ENCODE data around the gene ZNF91. TPM values are rescaled to one million over a fixed set of nuclear protein-coding genes. Genes with fewer than 3 reads are reported as not detected.
"Not testable (repeated sequence)": the region's sequence is repeated elsewhere in the genome, so short reads cannot be mapped to it uniquely, and the experiment has no call there.

Gene ZNF91
- total RNA-seq, 4 donors from 2014 or later, result 171 to 214 (median 193) TPM

DNA sequence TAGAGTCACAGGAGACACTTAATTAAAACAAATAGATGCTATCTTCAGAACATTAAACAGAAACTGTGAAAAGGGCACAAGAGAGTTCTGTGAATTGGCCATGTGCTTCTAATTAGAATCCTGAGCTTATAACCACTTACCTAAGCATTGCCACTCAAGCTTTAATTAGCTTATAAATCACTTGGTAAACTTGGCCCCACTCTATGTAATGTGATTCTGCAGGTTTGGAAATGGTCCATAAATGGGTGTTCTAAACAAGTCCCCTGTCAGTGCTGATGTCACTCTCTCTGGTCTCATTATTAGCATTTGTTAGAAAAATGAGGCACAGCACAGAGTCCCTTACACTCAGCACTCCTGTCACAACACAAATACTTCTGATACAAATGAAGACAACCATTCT is 18.0 kb downstream of the ZNF91 start:
- no peak overlapping the region for H3K27ac ChIP-seq
- DNase-seq, result no peak
- peaks cover 0 to 47% (median 5%) of the 10 kb centered on the region in 4 donors for H3K9me3 ChIP-seq
- no peaks in the 10 kb centered on the region for H3K27me3 ChIP-seq
- no peak for TF ChIP-seq CTCF (IDR thresholded peaks at IDR 0.05)
- no peak for TF ChIP-seq POLR2A (IDR thresholded peaks at IDR 0.05)
- H3K4me3 ChIP-seq, result no peak overlapping the region
- no peaks in the 10 kb centered on the region for H3K4me1 ChIP-seq
- peaks cover 0 to 96% (median 7%) of the 10 kb centered on the region in 3 donors for H3K36me3 ChIP-seq

- Histone ChIP-seq H3K4me1 (no peaks in the 10 kb centered on the region), H3K27me3 (no peaks in the 10 kb centered on the region), H3K36me3 (peaks cover 0 to 90% (median 16%) of the 10 kb centered on the region in 3 donors), H3K9me3 (peaks cover 0 to 89% (median 34%) of the 10 kb centered on the region in 4 donors), H3K4me3 (no peak overlapping the region), H3K27ac (no peak overlapping the region)
- no peak for DNase-seq
- TF ChIP-seq POLR2A (IDR thresholded peaks at IDR 0.05) (no peak), CTCF (IDR thresholded peaks at IDR 0.05) (no peak)
Measured at GRCh38 chr19:23366437-23366836, 28.8 kb downstream of the ZNF91 start.

- not testable (repeated sequence) for H3K4me1 ChIP-seq, H3K27ac ChIP-seq, H3K27me3 ChIP-seq, H3K4me3 ChIP-seq, DNase-seq
- Histone ChIP-seq H3K36me3 (peaks cover 2 to 90% (median 16%) of the 10 kb centered on the region in 3 donors), H3K9me3 (peaks cover 0 to 90% (median 38%) of the 10 kb centered on the region in 4 donors)
Measured at GRCh38 chr19:23366031-23366430, 29.2 kb downstream of the ZNF91 start.

- peaks cover 3 to 84% (median 12%) of the 10 kb centered on the region in 3 donors for H3K36me3 ChIP-seq
- H3K27me3 ChIP-seq, result no peaks in the 10 kb centered on the region
- H3K27ac ChIP-seq, result no peak overlapping the region
- no peak overlapping the region for H3K4me3 ChIP-seq
- H3K9me3 ChIP-seq, result peaks cover 0 to 90% (median 40%) of the 10 kb centered on the region in 4 donors
- TF ChIP-seq POLR2A (IDR thresholded peaks at IDR 0.05) (no peak), CTCF (IDR thresholded peaks at IDR 0.05) (no peak)
- no peak for DNase-seq
- H3K4me1 ChIP-seq, result no peaks in the 10 kb centered on the region
Measured at GRCh38 chr19:23365222-23365621, 30.0 kb downstream of the ZNF91 start.

DNA sequence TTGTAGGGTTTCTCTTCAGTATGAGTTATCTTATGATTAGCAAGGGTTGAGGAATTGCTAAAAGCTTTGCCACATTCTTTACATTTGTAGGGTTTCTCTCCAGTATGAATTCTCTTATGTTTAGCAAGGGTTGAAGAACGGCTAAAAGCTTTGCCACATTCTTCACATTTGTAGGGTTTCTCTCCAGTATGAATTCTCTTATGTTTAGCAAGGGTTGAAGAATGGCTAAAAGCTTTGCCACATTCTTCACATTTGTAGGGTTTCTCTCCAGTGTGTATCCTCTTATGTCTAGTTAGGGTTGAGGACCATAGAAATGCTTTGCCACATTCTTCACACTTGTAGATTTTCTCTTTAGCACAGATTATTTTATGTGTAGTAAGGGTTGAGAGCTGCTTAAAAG is 33.4 kb downstream of the ZNF91 start:
- DNase-seq, H3K27ac ChIP-seq, H3K27me3 ChIP-seq, H3K4me1 ChIP-seq, H3K4me3 ChIP-seq: not testable (repeated sequence)
- Histone ChIP-seq H3K9me3 (peaks cover 0 to 97% (median 46%) of the 10 kb centered on the region in 4 donors), H3K36me3 (peaks cover 3 to 70% (median 9%) of the 10 kb centered on the region in 3 donors)

DNA sequence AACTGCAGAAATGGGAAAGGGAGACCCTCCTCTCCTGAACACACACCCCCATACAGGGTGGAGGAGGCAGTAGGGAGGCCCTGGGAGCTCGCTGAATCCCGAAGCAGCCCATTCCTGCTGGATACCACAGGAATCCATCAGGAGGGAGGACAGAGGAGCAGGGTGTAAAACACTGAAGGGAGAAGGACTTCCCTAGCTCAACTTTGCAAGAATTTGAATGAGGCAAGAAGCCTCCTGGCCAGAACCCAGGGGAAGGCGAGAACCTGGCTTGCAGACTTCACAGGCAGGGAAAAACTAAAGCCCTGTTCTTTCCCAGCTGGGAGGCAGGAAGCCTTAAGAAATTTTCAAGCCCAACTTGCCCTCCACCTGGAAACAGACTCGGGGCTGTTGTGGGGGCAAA is 43.5 kb downstream of the ZNF91 start:
- H3K27ac ChIP-seq, result no peak overlapping the region

More for the DNA sequence above, 43.5 kb downstream of the ZNF91 start:
- H3K4me1 ChIP-seq, result no peaks in the 10 kb centered on the region
- TF ChIP-seq CTCF (IDR thresholded peaks at IDR 0.05) (no peak), POLR2A (IDR thresholded peaks at IDR 0.05) (no peak)
- DNase-seq, result no peak
- no peak overlapping the region for H3K4me3 ChIP-seq
- peaks cover 0 to 97% (median 38%) of the 10 kb centered on the region in 4 donors for H3K9me3 ChIP-seq
- no peaks in the 10 kb centered on the region for H3K27me3 ChIP-seq
- H3K36me3 ChIP-seq, result peaks cover 0 to 80% (median 0%) of the 10 kb centered on the region in 3 donors
